G401 (cell line): ENCODE measurements around the gene C1QTNF1. TPM values are rescaled to one million over a fixed set of nuclear protein-coding genes. Genes with fewer than 3 reads are reported as not detected.

ENCODE experiments used
- DNase-seq: peaks from one replicate; pipeline ENCODE4 v3.0.0-alpha.2; 2015; ENCODE audit warnings: low spot score
- in situ Hi-C: cut with HindIII; loops from 2 replicates; pipeline ENCODE4 v1.10.0; 2016; ENCODE audit warnings: low sequenced_read_pairs, mixed read lengths
- total RNA-seq: library from RNA; depleted of rRNA; stranded (reverse); fragments of >200 nt; shearing (Covaris generic); gene quantifications from 2 replicates; pipeline ENCODE4 v1.2.3, GENCODE V29; 2014; rRNA removed

Gene C1QTNF1, protein sequence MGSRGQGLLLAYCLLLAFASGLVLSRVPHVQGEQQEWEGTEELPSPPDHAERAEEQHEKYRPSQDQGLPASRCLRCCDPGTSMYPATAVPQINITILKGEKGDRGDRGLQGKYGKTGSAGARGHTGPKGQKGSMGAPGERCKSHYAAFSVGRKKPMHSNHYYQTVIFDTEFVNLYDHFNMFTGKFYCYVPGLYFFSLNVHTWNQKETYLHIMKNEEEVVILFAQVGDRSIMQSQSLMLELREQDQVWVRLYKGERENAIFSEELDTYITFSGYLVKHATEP
- total RNA-seq, result not detected in 2 replicates

DNA sequence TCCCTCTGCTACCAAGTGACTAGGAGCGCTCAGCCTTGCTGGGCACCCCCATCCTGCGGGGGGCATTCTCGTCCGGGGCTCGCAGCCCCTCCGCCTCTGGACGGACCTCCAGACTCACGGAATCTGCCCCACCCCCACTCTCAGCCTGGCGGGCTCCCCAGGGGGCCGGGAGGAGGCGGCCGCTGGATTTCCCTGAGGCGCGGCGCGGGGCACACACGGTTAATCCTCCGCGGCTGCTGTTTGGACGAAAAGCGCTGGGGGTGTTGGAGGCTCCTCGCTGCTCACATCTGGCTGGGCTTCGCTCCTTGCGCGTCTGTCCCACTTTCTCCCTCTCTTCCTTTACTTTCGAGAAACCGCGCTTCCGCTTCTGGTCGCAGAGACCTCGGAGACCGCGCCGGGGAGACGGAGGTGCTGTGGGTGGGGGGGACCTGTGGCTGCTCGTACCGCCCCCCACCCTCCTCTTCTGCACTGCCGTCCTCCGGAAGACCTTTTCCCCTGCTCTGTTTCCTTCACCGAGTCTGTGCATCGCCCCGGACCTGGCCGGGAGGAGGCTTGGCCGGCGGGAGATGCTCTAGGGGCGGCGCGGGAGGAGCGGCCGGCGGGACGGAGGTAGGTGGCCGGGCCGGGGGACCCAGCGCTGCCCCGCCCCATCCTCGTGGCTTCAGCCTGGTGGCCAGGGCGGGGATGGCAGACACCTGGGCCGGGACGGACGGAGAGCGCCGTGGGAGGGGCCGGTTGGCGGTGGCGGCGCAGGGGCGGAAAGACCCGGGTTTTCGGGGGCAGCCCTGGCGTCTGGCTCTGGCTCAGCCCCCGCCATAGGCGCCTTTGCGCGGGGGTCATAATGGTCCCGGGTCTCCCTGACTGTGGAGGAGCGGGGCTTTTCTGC is at the start of gene C1QTNF1:
Gene C1QTNF1, plus strand, starts transcription at position 284 of the 886 bp plus-strand sequence. CDS start 19,800 bp downstream, outside the sequence.
- in situ Hi-C loops, result no loop called here
- DNase-seq, result no peak

DNA sequence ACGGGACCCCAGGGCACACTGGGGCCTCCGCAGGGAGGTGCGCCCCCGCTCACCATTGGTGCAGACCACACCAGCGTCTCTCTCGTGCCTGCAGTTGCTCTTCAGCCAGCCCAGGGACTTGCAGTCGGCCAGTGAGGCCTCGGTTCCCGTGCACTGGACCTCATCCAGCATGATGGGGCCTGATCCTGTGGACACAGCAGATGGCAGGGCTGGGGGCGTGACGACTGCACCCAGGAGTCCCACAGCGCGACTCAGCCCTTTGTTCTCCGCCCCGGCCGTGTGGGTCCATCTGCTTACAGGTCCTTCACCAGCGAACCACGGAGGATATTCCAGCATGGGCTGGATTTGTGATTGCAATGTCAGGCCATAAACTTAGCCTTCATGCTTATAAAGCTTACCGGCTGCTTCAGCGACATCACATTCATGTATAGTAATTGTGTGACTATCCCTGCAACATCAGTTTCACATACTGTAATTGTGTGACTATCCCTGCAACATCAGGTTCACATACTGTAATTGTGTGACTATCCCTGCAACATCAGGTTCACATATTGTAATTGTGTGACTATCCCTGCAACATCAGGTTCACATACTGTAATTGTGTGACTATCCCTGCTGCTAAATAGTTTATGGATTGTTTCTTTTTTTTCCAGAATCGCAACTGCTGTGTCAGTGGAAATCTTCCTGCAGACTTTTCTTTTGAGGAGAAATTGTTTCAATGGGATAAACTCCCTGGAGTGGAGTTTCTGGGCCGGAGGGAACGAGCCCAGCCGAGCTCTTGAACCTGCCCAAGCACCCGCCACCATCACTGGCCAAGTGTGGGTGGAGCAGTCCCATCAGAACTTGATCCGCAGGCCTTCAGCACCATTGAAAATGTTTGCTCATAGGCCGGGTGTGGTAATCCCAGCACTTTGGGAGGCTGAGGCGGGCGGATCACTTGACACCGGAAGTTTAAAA is 49.1 kb upstream of the C1QTNF1 start:
- in situ Hi-C loops, result no loop called here
- peak; percentile 74 for DNase-seq

DNA sequence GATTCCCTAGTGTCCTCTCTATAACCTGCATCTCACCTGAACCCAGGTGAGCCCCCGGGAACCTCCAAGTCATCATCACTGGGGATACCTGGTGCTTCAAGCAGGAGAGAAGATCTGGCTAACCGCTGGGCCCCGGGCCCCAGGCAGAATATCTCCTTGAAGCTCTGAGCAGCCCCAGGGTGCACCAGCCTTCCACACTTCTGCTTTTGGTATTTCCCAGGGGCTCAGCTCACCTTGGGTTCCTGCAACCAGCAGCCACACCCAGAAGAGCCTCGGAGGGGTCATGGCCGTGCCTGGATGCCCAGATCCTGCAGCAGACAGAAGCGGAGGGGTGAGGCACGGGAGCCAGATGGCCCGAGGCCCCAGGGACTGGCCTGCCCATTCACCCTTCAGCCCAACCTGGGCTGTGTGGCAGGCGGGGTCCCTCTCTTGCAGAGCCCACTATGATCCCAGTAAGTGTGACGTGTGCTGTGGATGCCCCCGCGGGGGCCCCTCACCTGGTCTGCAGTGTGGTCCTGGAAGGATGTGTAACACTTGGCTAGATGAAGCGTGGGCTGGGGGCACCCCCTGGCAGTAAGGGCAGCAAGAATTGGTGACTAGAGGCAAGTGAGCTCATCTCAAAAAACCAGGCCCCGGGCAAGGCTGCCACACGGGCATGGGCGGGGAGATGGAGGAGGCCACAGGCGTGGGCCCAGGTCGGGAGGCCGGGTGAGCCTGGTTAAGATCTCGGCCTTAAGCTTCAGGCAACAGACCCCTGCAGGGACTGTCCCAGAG is 46.9 kb upstream of the C1QTNF1 start:
- in situ Hi-C loops, result no loop called here

DNA sequence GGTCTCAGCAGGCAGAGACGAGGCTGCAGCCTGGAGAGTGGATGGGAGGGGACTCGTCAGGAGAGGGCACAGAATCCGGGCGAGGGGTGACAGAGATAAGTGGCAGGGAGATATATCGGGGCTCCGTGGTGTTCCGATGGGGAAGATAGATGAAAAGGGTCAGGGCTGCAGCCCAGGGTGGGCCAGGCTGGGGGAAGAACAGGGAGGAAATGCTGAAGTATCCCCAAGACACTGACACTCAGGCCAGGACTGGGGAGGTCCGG is 46.4 kb upstream of the C1QTNF1 start:
- in situ Hi-C loops, result no loop called here
- DNase-seq, result no peak

More for the DNA sequence above, 46.9 kb upstream of the C1QTNF1 start:
- DNase-seq, result no peak

DNA sequence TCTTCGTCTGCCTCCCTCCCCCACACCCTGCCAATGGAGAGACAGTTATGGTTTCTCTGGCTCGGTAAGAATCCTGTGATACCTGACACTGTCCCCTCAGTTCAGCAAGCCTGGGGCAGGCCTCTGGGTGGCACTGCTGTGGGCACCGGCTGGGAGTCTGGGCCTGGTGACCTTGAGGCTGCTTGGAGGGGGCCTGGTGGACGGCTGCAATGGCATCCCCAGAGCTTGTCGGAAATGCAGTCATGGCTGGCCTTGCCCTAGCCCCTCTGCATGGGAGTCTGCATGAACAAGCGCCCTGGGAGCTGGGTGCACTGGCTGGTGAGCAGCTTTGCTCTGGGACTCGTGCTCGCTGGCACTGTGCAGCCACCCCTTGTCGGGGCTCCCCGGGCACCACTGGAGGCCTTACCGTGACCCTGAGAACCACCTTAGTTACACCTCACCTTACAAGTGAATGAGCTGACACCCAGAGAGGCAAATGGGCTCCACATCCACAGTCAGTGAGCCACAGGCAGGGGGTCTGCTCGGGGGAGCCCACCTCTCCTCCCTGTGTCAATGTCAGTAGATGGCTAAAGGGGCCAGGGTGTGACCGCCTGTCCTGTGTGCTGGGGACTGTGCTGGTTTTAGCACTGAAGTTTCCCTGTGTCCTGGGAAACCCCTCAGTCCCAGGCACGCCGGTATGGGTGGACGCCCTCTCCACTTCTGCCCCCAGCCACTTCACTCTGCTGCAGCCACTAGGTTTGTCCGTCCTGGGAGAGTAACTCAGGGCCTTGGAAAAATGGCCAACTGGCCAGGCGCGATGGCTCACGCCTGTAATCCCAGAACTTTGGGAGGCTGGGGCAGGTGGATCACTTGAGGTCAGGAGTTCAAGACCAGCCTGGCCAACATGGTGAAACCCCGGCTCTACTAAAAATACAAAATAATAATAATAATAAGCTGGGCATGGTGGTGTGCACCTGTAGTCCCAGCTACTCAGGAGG is 45.7 kb upstream of the C1QTNF1 start:
- no peak for DNase-seq
- in situ Hi-C loops, result no loop called here

DNA sequence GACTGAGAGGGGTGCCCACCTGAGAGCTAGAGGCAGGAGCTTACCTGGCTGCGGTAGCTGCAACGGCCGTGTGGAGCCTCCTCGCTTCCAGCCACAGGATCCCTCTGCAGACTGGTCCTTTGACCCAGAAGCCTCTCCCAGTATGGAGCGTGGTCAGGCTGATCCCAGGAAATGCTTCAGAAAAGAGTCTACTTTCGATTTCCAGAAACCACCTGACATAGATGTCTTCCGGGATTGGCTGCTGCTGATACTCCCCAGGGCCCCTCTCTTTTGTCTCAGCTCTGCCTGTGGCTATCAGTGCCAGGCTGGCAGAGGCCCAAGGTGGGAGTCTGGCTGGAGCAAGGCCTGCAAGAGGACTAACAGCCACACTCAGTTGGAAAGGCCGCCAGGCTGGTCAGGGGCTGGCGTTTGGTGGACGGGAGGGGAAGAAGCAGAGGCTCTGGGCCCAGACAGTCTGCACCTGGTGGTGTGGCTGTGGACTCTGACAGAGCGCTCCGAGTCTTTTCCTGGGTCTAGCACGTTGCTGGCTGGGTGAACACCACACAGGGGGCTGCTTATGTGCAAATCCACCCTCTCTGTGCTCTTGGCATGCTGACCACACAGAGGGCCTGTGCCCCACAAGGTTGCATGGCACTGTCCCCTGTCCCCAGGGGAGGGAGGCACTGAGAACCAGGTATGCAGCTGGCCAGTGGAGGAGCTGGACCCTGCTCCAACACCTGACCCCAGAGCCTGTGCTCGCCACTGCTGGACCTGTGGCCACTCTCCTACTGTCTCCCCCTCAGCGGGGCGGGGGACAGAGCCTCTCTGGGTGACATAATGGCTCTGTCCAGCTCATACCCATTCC is 44.0 kb upstream of the C1QTNF1 start, which contains the start of gene LGALS3BP:
Gene LGALS3BP, minus strand, starts transcription at position 144 of the 844 bp plus-strand sequence. CDS start 2,732 bp downstream, outside the sequence.
- DNase-seq, result peak; percentile 76
- in situ Hi-C loops, result no loop called here

DNA sequence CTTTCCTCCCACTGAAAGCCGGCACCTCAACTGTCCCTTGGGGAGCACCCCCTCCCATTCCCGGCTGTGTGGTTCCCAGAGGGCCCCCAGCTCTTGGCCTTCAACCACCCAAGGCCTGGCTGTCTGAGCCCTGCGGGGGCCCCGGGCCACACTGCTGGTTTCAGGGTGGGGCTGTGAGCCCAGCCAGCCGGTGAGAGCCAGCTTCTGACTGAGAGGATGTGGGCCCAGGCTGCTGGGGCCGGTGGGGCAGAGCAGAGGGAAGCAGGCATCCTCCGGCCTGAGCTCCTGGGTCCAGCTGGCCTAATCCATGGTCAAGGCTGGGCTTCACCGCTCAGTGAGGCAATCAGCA is 43.4 kb upstream of the C1QTNF1 start:
- in situ Hi-C loops, result no loop called here

DNA sequence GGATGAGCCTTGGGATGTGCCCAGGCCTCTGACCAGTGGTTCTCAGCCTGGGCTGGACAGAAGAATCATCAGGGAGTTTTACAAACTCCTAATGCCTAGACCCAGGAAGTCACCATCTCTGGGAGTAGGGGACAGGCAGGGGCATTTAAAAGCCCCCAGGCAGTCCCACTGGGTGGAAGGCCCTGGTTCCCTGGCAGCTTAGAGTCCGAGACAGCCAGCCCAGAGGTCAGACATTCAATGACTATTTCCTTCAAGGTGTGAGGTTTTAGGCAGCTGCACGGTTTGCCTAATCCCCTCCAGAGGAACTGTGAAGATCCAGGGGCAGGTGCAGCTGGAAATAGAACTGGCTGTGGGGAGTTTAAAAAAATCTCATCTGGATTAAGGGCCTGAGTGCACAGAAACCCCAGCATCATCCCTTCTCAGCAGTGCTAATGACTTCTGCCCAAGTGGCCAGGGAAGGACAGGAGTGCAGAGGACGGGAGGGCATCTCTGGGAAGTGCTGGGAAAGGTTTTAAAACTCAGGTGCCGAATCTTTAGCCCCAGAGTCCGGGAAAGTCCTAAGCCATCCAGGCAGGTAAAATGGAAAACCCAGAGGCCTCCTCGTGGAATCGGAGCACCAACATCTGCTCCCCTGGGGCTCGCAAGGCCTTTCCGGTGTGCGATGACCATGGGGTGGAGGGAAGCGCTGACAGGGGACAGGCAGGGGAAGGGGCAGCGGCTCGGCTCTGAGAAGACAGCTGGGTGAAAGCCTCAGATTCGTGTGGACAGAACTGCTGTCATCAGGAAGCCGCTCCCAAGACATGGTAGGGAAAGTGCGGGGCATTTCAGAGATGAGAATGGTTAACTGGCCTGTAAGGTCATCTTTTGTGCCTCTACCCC is 42.7 kb upstream of the C1QTNF1 start:
- DNase-seq, result no peak
- in situ Hi-C loops, result no loop called here

More for the DNA sequence above, 43.4 kb upstream of the C1QTNF1 start:
- DNase-seq, result no peak

DNA sequence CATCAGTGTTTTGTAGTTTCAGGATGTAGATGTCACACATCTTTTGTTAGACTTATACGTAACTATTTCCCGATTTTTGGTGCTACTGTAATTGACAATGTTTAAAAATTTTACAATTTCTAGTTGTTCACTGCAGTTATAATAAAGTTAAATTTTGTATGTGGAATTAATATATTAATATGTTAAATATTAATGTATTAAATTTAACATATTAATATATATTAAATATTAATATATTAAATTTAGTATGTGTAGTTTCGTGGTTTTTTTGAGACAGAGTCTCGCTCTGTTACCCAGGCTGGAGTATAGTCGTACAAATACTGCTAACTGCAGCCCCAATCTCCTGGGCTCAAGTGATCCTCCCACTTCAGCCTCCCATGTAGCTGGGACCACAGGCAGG is 38.6 kb upstream of the C1QTNF1 start:
- in situ Hi-C loops, result no loop called here
- DNase-seq, result no peak

DNA sequence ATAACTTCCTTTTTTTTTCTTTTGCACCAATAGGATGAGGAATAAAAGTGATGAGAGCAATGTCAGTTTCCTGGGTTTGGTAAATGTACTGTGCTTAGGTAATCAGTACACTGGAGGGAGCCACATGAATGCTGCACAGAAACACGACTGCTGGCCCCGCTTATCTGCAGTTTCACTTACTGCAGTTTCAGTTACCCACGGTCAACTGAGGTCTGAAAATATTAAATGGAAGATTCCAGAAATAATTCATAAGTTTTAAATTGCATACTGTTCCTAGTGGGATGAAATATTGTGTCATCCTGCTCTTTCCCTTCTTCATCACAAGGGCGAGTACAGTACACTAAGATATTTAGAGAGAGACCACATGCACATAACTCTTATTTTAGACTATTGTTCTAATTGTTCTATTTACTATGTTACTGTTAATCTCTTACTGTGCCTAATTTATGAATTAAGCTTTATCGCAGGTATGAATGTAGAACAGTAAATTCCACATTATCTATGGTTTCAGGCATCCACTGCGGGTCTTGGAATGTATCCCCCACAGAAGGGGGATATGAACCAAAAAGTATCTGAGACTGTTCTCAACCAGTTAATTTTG is 37.8 kb upstream of the C1QTNF1 start:
- in situ Hi-C loops, result no loop called here
- no peak for DNase-seq

DNA sequence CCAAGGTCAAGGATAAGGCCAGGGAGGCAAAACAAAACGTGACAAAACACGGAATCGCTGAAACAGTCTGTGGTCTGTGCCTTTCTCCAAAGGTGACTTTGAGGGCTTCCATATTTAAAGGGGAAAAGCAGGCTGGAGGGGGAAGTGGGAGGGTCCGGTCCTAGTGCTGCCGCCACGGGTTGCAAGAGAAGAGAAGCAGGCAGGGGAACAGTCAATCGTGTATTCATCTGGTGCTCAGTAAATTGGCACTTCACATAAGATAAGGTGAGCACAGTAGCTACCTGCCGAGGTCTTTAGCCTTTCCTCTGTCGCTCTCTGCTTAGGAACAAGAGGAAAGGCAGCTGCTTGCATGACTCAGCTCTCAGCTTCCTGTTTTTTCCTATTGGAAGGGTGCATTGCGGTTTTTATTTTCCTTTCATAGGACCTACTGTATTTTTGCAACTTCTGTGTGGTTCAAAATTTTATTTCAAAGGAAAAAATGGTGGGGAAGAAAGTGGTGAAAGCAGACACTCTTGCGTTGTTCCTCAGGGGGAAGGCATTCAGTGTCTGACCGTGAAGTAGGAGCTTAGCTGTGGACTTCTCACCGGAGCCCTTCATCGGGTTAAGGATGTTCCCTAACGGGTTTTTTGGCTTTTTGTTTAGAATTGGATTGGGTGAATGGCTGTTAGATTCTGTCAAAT is 37.2 kb upstream of the C1QTNF1 start:
- in situ Hi-C loops, result no loop called here
- DNase-seq, result no peak

DNA sequence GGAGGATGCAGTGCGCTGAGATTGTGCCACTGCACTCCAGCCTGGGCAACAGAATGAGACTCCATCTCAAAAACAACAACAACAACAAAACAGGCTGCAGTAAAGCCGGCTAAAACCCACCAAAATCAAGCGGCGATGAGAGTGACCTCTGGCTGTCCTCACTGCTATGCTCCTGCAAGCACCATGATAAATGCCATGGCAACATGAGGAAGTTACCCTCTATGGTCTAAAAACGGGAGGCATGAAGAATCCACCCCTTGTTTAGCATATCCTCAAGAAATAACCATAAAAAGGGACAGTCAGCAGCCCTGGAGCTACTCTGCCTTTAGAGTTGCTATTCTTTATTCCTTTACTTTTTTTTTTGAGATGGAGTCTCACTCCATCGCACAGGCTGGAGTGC is 35.8 kb upstream of the C1QTNF1 start:
- in situ Hi-C loops, result no loop called here
- no peak for DNase-seq

DNA sequence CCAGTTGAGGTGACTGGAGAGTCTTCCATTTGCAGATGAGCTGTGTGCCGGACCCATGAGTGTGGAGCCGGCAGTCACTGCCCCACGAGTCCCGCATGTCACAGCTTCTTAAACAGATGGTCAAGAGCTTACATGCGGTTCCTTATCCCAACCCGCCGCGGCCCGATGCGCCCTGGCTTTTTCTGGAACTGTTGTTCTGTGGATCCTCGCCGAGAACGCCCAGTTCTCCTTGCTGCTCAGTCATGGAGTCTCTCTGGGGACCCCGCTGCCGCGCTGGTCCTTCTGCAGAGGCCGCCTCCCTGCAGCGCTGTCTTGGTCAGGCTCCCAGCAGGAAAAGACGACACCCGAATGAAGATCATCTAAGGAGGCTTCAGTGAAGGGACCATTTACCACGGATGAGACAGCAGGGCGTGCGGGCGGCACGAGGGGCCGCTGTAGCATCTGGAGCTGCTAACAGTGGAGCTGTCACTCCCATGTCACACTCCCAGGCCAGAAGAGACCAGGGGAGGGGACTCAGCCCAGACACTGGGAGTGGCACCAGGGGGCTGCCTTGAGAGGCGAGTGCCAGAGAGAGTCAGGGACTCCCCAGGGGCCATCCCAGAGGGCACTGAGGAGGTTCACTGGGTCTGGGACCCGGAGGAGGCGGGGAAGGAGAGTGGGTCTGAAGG is 33.5 kb upstream of the C1QTNF1 start:
- DNase-seq, result no peak
- in situ Hi-C loops, result no loop called here

DNA sequence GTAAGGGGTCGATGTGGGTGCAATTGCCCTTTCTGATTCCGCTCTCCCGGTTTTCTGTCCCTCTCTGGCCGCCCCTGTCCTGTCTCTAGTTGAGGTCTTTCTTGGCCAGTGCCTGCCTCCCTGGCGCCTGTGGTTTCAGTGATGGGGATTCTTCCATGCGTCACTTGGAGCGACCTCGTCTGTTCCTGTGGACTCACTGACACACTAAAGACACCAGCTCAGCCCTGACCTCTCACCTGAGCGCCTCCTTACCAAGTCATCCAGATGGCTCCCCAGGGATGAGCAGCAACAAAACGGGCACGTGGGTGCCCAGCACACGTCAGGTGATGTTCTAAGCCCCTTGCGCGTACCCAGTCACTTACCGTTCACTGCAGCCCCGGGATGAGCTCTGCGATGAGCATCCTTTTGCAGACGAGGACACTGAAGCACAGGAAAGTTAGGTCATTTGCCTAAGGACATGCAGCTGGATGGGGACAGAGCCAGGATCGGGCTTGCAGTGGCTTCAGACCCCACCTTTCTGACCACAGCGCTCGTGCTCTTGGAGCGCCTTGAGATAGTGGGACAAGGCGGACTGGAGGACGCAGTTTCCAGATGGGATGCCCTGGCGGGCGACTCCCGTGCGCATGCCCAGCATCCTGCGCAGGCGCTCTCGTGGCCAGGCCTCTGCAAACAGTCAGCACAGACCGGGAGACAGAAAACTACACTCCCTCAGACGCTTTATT is 32.8 kb upstream of the C1QTNF1 start:
- no peak for DNase-seq
- in situ Hi-C loops, result no loop called here
